ENCODE data around the gene NSDHL.

The NSDHL gene

DNA sequence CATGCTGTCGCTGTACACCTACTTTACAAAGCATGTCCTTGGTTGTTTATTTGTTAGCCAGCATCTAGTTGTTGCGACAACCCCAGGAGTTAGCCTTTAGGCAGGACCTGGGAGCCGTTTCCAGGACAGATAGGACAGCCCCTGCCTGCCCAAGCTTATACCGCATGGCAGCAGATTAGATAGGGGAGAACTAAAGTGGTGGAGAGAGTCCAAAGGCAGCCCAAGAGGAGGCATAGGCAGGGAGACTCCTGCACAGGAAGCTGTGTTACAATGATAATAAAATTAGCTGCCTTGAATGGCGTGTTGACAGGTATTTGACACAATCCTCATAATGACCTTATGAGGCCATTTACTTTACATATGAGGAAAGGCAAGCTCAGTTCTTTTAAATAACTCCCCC lies 13.0 kb downstream of the NSDHL start:
- H3K27me3 ChIP-seq (ENCODE audit: insufficient read depth, poor library complexity, severe bottlenecking) = no peaks in the 10 kb centered on the region
- TF ChIP-seq, protein P1, sequence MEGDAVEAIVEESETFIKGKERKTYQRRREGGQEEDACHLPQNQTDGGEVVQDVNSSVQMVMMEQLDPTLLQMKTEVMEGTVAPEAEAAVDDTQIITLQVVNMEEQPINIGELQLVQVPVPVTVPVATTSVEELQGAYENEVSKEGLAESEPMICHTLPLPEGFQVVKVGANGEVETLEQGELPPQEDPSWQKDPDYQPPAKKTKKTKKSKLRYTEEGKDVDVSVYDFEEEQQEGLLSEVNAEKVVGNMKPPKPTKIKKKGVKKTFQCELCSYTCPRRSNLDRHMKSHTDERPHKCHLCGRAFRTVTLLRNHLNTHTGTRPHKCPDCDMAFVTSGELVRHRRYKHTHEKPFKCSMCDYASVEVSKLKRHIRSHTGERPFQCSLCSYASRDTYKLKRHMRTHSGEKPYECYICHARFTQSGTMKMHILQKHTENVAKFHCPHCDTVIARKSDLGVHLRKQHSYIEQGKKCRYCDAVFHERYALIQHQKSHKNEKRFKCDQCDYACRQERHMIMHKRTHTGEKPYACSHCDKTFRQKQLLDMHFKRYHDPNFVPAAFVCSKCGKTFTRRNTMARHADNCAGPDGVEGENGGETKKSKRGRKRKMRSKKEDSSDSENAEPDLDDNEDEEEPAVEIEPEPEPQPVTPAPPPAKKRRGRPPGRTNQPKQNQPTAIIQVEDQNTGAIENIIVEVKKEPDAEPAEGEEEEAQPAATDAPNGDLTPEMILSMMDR (IDR thresholded peaks at IDR 0.05; ENCODE audit: insufficient read depth, low read length) = no peak
- TF ChIP-seq SPI1 (IDR thresholded peaks at IDR 0.05; ENCODE audit: borderline replicate concordance, low read depth) (no peak), REST (IDR thresholded peaks at IDR 0.05; ENCODE audit: insufficient replicate concordance, low read depth) (no peak), GABPA (IDR thresholded peaks at IDR 0.05; ENCODE audit: low read depth) (no peak), POLR2AphosphoS5 (IDR thresholded peaks at IDR 0.05; ENCODE audit: low read depth) (no peak)
- no peak overlapping the region for H3K27ac ChIP-seq (replicated peaks)
- H3K4me3 ChIP-seq (replicated peaks; ENCODE audit: insufficient read depth, low read length) = no peak overlapping the region
- DNase-seq (ENCODE audit: low read depth in 1 of 2, low spot score in 1 of 2) = no peak

- DNase-seq (ENCODE audit: low read depth in 1 of 2, low spot score in 1 of 2) = no peak
- no peaks in the 10 kb centered on the region for H3K27me3 ChIP-seq (ENCODE audit: insufficient read depth, poor library complexity, severe bottlenecking)
- H3K27ac ChIP-seq (replicated peaks) = no peak overlapping the region
- TF ChIP-seq, protein P1 (IDR thresholded peaks at IDR 0.05; ENCODE audit: insufficient read depth, low read length) = no peak
- TF ChIP-seq SPI1 (IDR thresholded peaks at IDR 0.05; ENCODE audit: borderline replicate concordance, low read depth) (no peak), REST (IDR thresholded peaks at IDR 0.05; ENCODE audit: insufficient replicate concordance, low read depth) (no peak), GABPA (IDR thresholded peaks at IDR 0.05; ENCODE audit: low read depth) (no peak), POLR2AphosphoS5 (IDR thresholded peaks at IDR 0.05; ENCODE audit: low read depth) (no peak)
- no peak overlapping the region for H3K4me3 ChIP-seq (replicated peaks; ENCODE audit: insufficient read depth, low read length)
Observed at GRCh38 chrX:152844256-152844655, 13.4 kb downstream of the NSDHL start.

DNA sequence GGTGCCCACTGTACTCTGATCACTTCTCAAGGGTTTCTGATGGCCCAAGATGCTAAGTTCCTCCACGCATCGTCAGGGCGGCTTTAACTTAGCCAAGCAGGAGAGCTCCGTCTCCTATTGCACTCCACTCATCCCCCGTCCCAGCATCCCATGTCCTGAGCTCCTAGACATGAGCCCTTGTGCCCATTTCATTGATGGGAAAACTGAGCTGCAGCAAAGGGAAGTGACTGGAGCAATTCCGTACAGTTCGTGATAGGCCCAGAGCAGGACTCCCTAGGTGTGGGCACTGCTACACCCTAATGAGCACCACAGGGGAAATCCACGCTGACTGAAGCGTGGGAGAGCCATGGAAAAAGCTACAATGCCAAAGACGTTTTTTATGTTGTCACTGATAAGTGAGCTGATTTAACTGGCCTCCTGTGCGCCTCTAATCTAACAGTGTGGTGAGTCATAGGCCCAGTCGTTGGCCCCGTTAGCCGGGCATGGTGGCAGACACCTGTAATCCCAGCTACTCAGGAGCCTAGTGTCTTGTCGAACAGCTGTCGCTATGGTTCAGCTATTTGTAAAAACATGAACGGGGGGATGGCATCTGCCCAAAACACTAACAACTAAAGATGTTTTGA lies 14.9 kb downstream of the NSDHL start:
- no peak for DNase-seq (ENCODE audit: low read depth in 1 of 2, low spot score in 1 of 2)
- Histone ChIP-seq H3K27ac (replicated peaks) (no peak overlapping the region), H3K27me3 (ENCODE audit: insufficient read depth, poor library complexity, severe bottlenecking) (no peaks in the 10 kb centered on the region), H3K4me3 (replicated peaks; ENCODE audit: insufficient read depth, low read length) (no peak overlapping the region)
- TF ChIP-seq, protein P1 (IDR thresholded peaks at IDR 0.05; ENCODE audit: insufficient read depth, low read length) = no peak
- TF ChIP-seq POLR2AphosphoS5 (IDR thresholded peaks at IDR 0.05; ENCODE audit: low read depth) = no peak
- TF ChIP-seq REST (IDR thresholded peaks at IDR 0.05; ENCODE audit: insufficient replicate concordance, low read depth) = no peak
- TF ChIP-seq GABPA (IDR thresholded peaks at IDR 0.05; ENCODE audit: low read depth) = no peak
- no peak for TF ChIP-seq SPI1 (IDR thresholded peaks at IDR 0.05; ENCODE audit: borderline replicate concordance, low read depth)

Measured in HL-60 (cell line).